Small intestine (tissue), 7 donors: ENCODE data around the gene ABHD17B. TPM values are rescaled to one million over a fixed set of nuclear protein-coding genes. Genes with fewer than 3 reads are reported as not detected.
A peak's percentile ranks its signal among the peaks of the same experiment; 100 is the strongest.

Source experiments
- DNase-seq, 2 donors: peaks; one replicate each; pipeline versions ENCODE4 v3.0.0 to v3.0.0-alpha.2; 2013
- FAIRE-seq: peaks from 2 replicates; lab custom pipeline; 2012; peaks lifted over from hg19 to GRCh38; lab: Jason Lieb, UNC
- H3K27ac ChIP-seq, 3 donors: one replicate each; pipeline ENCODE4 v1.5.1; 2013; ENCODE audit warnings: low read length in 2 of 3, mild to moderate bottlenecking in 2 of 3, control low read depth in 1 of 3, inconsistent platforms in 1 of 3, low read depth in 1 of 3, moderate library complexity in 1 of 3
- H3K27me3 ChIP-seq, 3 donors: one replicate each; pipeline ENCODE4 v1.6.1; 2013; ENCODE audit warnings: low read length in 3 of 3, inconsistent platforms in 1 of 3; ENCODE audit not compliant: control insufficient read depth in 3 of 3, insufficient read depth in 3 of 3
- H3K36me3 ChIP-seq, 3 donors: one replicate each; pipeline ENCODE4 v1.6.1; 2013; ENCODE audit warnings: low read length in 3 of 3, inconsistent platforms in 1 of 3, low read depth in 1 of 3, mild to moderate bottlenecking in 1 of 3, moderate library complexity in 1 of 3; ENCODE audit not compliant: control insufficient read depth in 3 of 3, insufficient read depth in 2 of 3
- H3K4me1 ChIP-seq, 3 donors: one replicate each; pipeline ENCODE4 v1.6.1; 2013; ENCODE audit warnings: low read length in 2 of 3, inconsistent platforms in 1 of 3, low read depth in 1 of 3, mild to moderate bottlenecking in 1 of 3, moderate library complexity in 1 of 3; ENCODE audit not compliant: control insufficient read depth in 3 of 3, insufficient read depth in 2 of 3
- H3K4me3 ChIP-seq, 3 donors: one replicate each; pipeline ENCODE4 v1.5.1; 2013; ENCODE audit warnings: low read length in 3 of 3, control low read depth in 1 of 3, inconsistent platforms in 1 of 3, low read depth in 1 of 3, mild to moderate bottlenecking in 1 of 3, moderate library complexity in 1 of 3
- H3K9me3 ChIP-seq, 2 donors: one replicate each; pipeline ENCODE4 v1.6.1; 2013; ENCODE audit warnings: low read depth in 1 of 2, low read length in 1 of 2; ENCODE audit not compliant: control insufficient read depth in 2 of 2, insufficient read depth in 1 of 2
- WGBS, 3 donors: extraction: QIAGEN DNeasy Blood & Tissue Kit; methylation state at CpG; one replicate each; pipeline ENCODE4 v1.1.7; 2013; 5-methylcytosine and 5-hydroxymethylcytosine counted together
- polyA plus RNA-seq, 4 donors: library from polyadenylated mRNA; stranded (reverse) in 3 of 4; unstranded in 1 of 4; fragments of 200-250 nt in 3 of 4; fragments of 120-200 nt in 1 of 4; gene quantifications; one replicate each; pipeline versions ENCODE4 v1.2.1 to v1.2.3, GENCODE V29; 2013
- donor health status: healthy with polysubstance abuse.
- donor health status: control.
- donor health status: control.
- donor health status: Bipolar disorder and iron deficiency.
- donor health status: healthy.

Gene ABHD17B
- polyA plus RNA-seq, 4 donors, result 12.5 to 28.0 (median 22.4) TPM

GRCh38 chr9:71819115-71819739, 91.8 kb downstream of the ABHD17B start:
- WGBS, 3 donors, result 82 to 85% (median 83%) methylated on average over 8 of the region's 8 CpGs
- Histone ChIP-seq H3K27me3 (no peaks in the 10 kb centered on the region), H3K4me3 (no peak overlapping the region), H3K4me1 (no peaks in the 10 kb centered on the region), H3K36me3 (no peaks in the 10 kb centered on the region), H3K9me3 (no peaks in the 10 kb centered on the region), H3K27ac (no peak overlapping the region)
- peak; percentile 40 to 46 for DNase-seq
- peak; percentile 74 for FAIRE-seq

GRCh38 chr9:71816916-71817451, 94.0 kb downstream of the ABHD17B start:
- H3K4me1 ChIP-seq, result no peaks in the 10 kb centered on the region
- no peaks in the 10 kb centered on the region for H3K36me3 ChIP-seq
- H3K27me3 ChIP-seq, result no peaks in the 10 kb centered on the region
- WGBS, 3 donors, result 51 to 72% (median 67%) methylated on average over 9 of the region's 9 CpGs
- H3K27ac ChIP-seq, result no peak overlapping the region
- FAIRE-seq, result no peak
- H3K9me3 ChIP-seq, result no peaks in the 10 kb centered on the region
- no peak overlapping the region for H3K4me3 ChIP-seq
- no peak for DNase-seq

Other genes starting within 250 kb of the ABHD17B start
- gene CEMIP2, start 142.7 kb downstream of the ABHD17B start, polyA plus RNA-seq, result 10 to 100 TPM; 29.5 to 42.6 (median 34.3) TPM
- 10 to 100 TPM; 14.1 to 35.7 (median 19.4) TPM for gene C9orf85, start 446 bp upstream of the ABHD17B start, polyA plus RNA-seq
- gene C9orf57, start 149.4 kb upstream of the ABHD17B start, polyA plus RNA-seq, result not detected
- 100 to 1,000 TPM in 2 of 4 donors, 10 to 100 TPM in 2; 33.1 to 210 (median 124) TPM for gene GDA, start 238.2 kb upstream of the ABHD17B start, polyA plus RNA-seq